ENCODE results near the gene APOO. TPM values are rescaled to one million over a fixed set of nuclear protein-coding genes. Genes with fewer than 3 reads are reported as not detected.

The APOO gene
- total and polyA plus RNA-seq, 2 of the 13 experiments (the other 11 are each of a cell fraction or from before 2014, with no cell fraction given), result 9.7 to 22.1 TPM

GRCh38 chrX:23845351-23845817 is 62.4 kb downstream of the APOO start (continued):
- no peak for TF ChIP-seq ZNF468 (CRISPR knock-in tag; IDR thresholded peaks at IDR 0.05)
- TF ChIP-seq ZNF841 (CRISPR knock-in tag; IDR thresholded peaks at IDR 0.05; ENCODE audit: borderline replicate concordance), result no peak
- no peak for TF ChIP-seq ZSCAN29 (CRISPR knock-in tag; conservative IDR thresholded peaks at IDR 0.05)
- no peak for TF ChIP-seq FOXA1 (IDR thresholded peaks at IDR 0.05)
- peak; percentile 79 for TF ChIP-seq FOXA1 (CRISPR knock-in tag; IDR thresholded peaks at IDR 0.05)
- no peak for TF ChIP-seq ZNF501 (CRISPR knock-in tag; IDR thresholded peaks at IDR 0.05)
- no peak for TF ChIP-seq HOMEZ (CRISPR knock-in tag; IDR thresholded peaks at IDR 0.05; ENCODE audit: low read depth)
- TF ChIP-seq RBAK (CRISPR knock-in tag; IDR thresholded peaks at IDR 0.05), result no peak
- no peak for TF ChIP-seq REXO4 (CRISPR knock-in tag; IDR thresholded peaks at IDR 0.05; ENCODE audit: borderline replicate concordance)
- TF ChIP-seq PHF20 (CRISPR knock-in tag; IDR thresholded peaks at IDR 0.05), result no peak
- TF ChIP-seq SSRP1 (CRISPR knock-in tag; IDR thresholded peaks at IDR 0.05), result no peak
- peak; percentile 24; the same call in 1 of the 2 replicates for TF ChIP-seq NR2F2 (IDR thresholded peaks at IDR 0.05; ENCODE audit: borderline replicate concordance, low read depth)
- peak; percentile 88 for TF ChIP-seq FOXA3 (CRISPR knock-in tag; IDR thresholded peaks at IDR 0.05)
- no peak for TF ChIP-seq SP1 (IDR thresholded peaks at IDR 0.05)
- no peak for TF ChIP-seq SP1 (CRISPR knock-in tag; IDR thresholded peaks at IDR 0.05)
- TF ChIP-seq RBM39 (IDR thresholded peaks at IDR 0.05; ENCODE audit: low read depth, low read length, poor library complexity, severe bottlenecking), result no peak
- TF ChIP-seq ZNF703 (CRISPR knock-in tag; IDR thresholded peaks at IDR 0.05; ENCODE audit: borderline replicate concordance), result no peak
- no peak for TF ChIP-seq ZNF143 (CRISPR knock-in tag; IDR thresholded peaks at IDR 0.05)
- no peak for TF ChIP-seq NFATC3 (CRISPR knock-in tag; IDR thresholded peaks at IDR 0.05)
- TF ChIP-seq REL (CRISPR knock-in tag; conservative IDR thresholded peaks at IDR 0.05), result no peak
- no peak for TF ChIP-seq CCDC6 (CRISPR knock-in tag; IDR thresholded peaks at IDR 0.05)
- peak; percentile 57 for TF ChIP-seq MAFF (IDR thresholded peaks at IDR 0.05; ENCODE audit: low read depth, low read length)
- TF ChIP-seq CEBPG (CRISPR knock-in tag; IDR thresholded peaks at IDR 0.05), result peak; percentile 49
- TF ChIP-seq, protein P1, sequence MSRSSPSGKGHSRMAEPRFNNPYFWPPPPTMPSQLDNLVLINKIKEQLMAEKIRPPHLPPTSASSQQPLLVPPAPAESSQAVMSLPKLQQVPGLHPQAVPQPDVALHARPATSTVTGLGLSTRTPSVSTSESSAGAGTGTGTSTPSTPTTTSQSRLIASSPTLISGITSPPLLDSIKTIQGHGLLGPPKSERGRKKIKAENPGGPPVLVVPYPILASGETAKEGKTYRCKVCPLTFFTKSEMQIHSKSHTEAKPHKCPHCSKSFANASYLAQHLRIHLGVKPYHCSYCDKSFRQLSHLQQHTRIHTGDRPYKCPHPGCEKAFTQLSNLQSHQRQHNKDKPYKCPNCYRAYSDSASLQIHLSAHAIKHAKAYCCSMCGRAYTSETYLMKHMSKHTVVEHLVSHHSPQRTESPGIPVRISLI (CRISPR knock-in tag; IDR thresholded peaks at IDR 0.05; ENCODE audit: borderline replicate concordance), result no peak
- TF ChIP-seq, protein P2, sequence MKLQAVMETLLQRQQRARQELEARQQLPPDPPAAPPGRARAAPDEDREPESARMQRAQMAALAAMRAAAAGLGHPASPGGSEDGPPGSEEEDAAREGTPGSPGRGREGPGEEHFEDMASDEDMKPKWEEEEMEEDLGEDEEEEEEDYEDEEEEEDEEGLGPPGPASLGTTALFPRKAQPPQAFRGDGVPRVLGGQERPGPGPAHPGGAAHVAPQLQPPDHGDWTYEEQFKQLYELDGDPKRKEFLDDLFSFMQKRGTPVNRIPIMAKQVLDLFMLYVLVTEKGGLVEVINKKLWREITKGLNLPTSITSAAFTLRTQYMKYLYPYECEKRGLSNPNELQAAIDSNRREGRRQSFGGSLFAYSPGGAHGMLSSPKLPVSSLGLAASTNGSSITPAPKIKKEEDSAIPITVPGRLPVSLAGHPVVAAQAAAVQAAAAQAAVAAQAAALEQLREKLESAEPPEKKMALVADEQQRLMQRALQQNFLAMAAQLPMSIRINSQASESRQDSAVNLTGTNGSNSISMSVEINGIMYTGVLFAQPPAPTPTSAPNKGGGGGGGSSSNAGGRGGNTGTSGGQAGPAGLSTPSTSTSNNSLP (IDR thresholded peaks at IDR 0.05; ENCODE audit: low read depth, low read length), result no peak
- TF ChIP-seq ZNF281 (CRISPR knock-in tag; IDR thresholded peaks at IDR 0.05; ENCODE audit: borderline replicate concordance), result peak; percentile 62; the same call in 1 of the 2 replicates
- no peak for TF ChIP-seq HOXA7 (CRISPR knock-in tag; IDR thresholded peaks at IDR 0.05)
